Activated T-helper 2 cell treated with anti-CD3 and anti-CD28 coated beads, Interferon-gamma antibody, Interleukin-2, Interleukin-4, amounts not matched to agents 10 μg/mL and 5 μg/mL and 100 μg/mL, durations not matched to agents 14 hours and 24 hours and 36 hours (primary cell): ENCODE data around the gene SLC9A4. TPM values are rescaled to one million over a fixed set of nuclear protein-coding genes. Genes with fewer than 3 reads are reported as not detected.
"Not testable (repeated sequence)": the region's sequence is repeated elsewhere in the genome, so short reads cannot be mapped to it uniquely, and the experiment has no call there.

Experiments used
- DNase-seq: peaks from one replicate; pipeline ENCODE4 v3.0.0; 2021; ENCODE audit warnings: low spot score
- H3K27ac Mint-ChIP-seq: one replicate; pipeline ENCODE4 v1.8.0; 2021; ENCODE audit warnings: mixed read lengths
- H3K27me3 Mint-ChIP-seq: one replicate; pipeline ENCODE4 v1.8.0; 2021; ENCODE audit warnings: low read depth, mixed read lengths
- H3K36me3 Mint-ChIP-seq: one replicate; pipeline ENCODE4 v1.8.0; 2021; ENCODE audit warnings: low read depth, mixed read lengths
- H3K4me1 Mint-ChIP-seq: one replicate; pipeline ENCODE4 v1.8.0; 2021; ENCODE audit warnings: low read depth, mixed read lengths
- H3K4me3 Mint-ChIP-seq: one replicate; pipeline ENCODE4 v1.8.0; 2021; ENCODE audit warnings: low read depth, mild to moderate bottlenecking, moderate library complexity, mixed read lengths
- H3K9me3 Mint-ChIP-seq: one replicate; pipeline ENCODE4 v1.8.0; 2021; ENCODE audit warnings: mixed read lengths
- intact Hi-C: fragments of 100-400 bp; cut with micrococcal nuclease; formaldehyde crosslinking; loops from one replicate; pipeline ENCODE4 v1.15.1; 2023
- total RNA-seq: library from RNA; stranded (reverse); gene quantifications from 2 replicates; pipeline ENCODE4 v1.2.3, GENCODE V29; 2022

The SLC9A4 gene
- total RNA-seq, 1 donor from 2014 or later = 0.09 TPM

GRCh38 chr2:102544182-102544581 lies 71.2 kb downstream of the SLC9A4 start:
- Mint-ChIP-seq H3K36me3 (no peaks in the 10 kb centered on the region), H3K27ac (no peak overlapping the region), H3K9me3 (peaks cover 14% of the 10 kb centered on the region), H3K27me3 (peaks cover 5% of the 10 kb centered on the region), H3K4me1 (no peaks in the 10 kb centered on the region), H3K4me3 (no peak overlapping the region)
- intact Hi-C loops = no loop called here
- DNase-seq = no peak

DNA sequence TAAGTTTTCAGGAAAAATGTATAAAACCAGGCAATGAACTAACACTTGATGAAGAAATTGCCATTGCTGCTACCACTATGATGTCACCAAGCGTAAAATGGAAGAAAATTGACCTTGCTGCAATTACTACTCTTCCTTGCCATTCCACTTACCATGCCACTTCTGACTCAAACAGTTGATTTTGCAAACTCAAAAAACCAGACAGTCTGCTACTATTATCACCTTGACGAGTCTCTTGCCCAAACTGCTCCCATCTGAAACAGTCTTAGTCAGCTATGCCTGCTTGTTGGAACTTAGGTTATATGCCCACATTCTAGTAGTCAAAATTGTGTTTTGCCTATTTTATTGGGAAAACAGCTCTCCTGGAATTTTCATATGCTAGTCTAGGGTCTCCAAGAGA lies 74.4 kb downstream of the SLC9A4 start:
- Mint-ChIP-seq H3K27ac (no peak overlapping the region), H3K4me1 (no peaks in the 10 kb centered on the region), H3K36me3 (no peaks in the 10 kb centered on the region), H3K4me3 (no peak overlapping the region), H3K9me3 (peaks cover 22% of the 10 kb centered on the region), H3K27me3 (no peaks in the 10 kb centered on the region)
- intact Hi-C loops = no loop called here
- no peak for DNase-seq

GRCh38 chr2:102549027-102549426 lies 76.0 kb downstream of the SLC9A4 start:
- intact Hi-C loops = no loop called here
- H3K4me3 Mint-ChIP-seq = no peak overlapping the region
- H3K27me3 Mint-ChIP-seq = no peaks in the 10 kb centered on the region
- no peaks in the 10 kb centered on the region for H3K36me3 Mint-ChIP-seq
- peaks cover 22% of the 10 kb centered on the region for H3K9me3 Mint-ChIP-seq
- no peak overlapping the region for H3K27ac Mint-ChIP-seq
- DNase-seq = no peak
- H3K4me1 Mint-ChIP-seq = no peaks in the 10 kb centered on the region

DNA sequence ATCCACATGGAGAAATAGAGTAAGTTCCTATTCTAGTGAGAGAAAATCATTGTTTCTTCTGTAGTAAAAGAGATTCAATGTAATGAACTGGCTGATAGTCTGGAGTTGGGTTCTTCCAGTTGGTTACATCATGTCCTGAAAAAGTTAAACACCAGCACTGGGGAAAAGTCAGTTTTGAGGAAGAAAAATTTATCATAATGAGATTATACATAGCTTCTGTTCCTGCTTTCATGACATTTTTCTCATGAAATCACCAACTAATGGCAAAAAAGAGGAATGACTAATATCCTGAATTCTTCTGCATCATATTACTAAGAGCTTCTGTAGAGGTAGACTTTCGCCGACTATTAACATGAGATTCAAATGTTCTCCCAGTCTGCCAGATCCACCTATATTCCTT lies 77.1 kb downstream of the SLC9A4 start:
- no peak for DNase-seq
- intact Hi-C loops = no loop called here
- Mint-ChIP-seq H3K27ac (no peak overlapping the region), H3K9me3 (peaks cover 22% of the 10 kb centered on the region), H3K4me3 (no peak overlapping the region), H3K36me3 (no peaks in the 10 kb centered on the region), H3K27me3 (no peaks in the 10 kb centered on the region), H3K4me1 (no peaks in the 10 kb centered on the region)

- H3K27me3 Mint-ChIP-seq = no peaks in the 10 kb centered on the region
- H3K4me1 Mint-ChIP-seq = no peaks in the 10 kb centered on the region
- H3K36me3 Mint-ChIP-seq = no peaks in the 10 kb centered on the region
- H3K27ac Mint-ChIP-seq = no peak overlapping the region
- H3K4me3 Mint-ChIP-seq = no peak overlapping the region
- intact Hi-C loops = no loop called here
- H3K9me3 Mint-ChIP-seq = peaks cover 22% of the 10 kb centered on the region
- DNase-seq = no peak
Measured at GRCh38 chr2:102551329-102552096, 78.5 kb downstream of the SLC9A4 start.

GRCh38 chr2:102553601-102554000 lies 80.6 kb downstream of the SLC9A4 start:
- no peak overlapping the region for H3K27ac Mint-ChIP-seq
- peaks cover 10% of the 10 kb centered on the region for H3K9me3 Mint-ChIP-seq
- intact Hi-C loops = no loop called here
- no peak overlapping the region for H3K4me3 Mint-ChIP-seq
- H3K27me3 Mint-ChIP-seq = no peaks in the 10 kb centered on the region
- H3K4me1 Mint-ChIP-seq = no peaks in the 10 kb centered on the region
- DNase-seq = no peak
- H3K36me3 Mint-ChIP-seq = no peaks in the 10 kb centered on the region

DNA sequence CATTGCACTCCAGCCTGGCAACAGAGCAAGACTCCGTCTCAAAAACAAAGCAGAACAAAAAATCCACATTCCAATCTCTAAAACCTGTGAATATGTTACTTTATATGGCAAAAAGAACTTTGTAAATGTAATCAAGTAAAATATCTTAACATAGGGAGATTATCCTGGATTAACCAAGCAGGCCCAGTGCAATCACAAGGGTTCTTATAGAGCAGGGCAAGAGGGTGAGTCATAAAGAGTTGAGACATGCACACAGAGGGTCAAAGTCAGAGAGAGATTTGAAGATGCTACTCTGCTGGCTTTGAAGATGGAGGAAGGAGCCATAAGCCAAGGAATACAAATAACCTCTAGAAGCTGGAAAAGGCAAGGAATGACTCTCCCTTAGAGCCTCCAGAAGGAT lies 85.4 kb downstream of the SLC9A4 start:
- intact Hi-C loops = no loop called here
- H3K9me3 Mint-ChIP-seq = no peaks in the 10 kb centered on the region
- no peaks in the 10 kb centered on the region for H3K36me3 Mint-ChIP-seq
- no peak overlapping the region for H3K4me3 Mint-ChIP-seq
- H3K27me3 Mint-ChIP-seq = no peaks in the 10 kb centered on the region
- H3K4me1 Mint-ChIP-seq = no peaks in the 10 kb centered on the region
- no peak for DNase-seq
- H3K27ac Mint-ChIP-seq = no peak overlapping the region

- H3K36me3 Mint-ChIP-seq, DNase-seq, H3K4me1 Mint-ChIP-seq, H3K27ac Mint-ChIP-seq, H3K27me3 Mint-ChIP-seq, H3K4me3 Mint-ChIP-seq, intact Hi-C loops: not testable (repeated sequence)
- H3K9me3 Mint-ChIP-seq = peaks cover 13% of the 10 kb centered on the region
Measured at GRCh38 chr2:102562542-102562941, 89.5 kb downstream of the SLC9A4 start.

- Mint-ChIP-seq H3K36me3 (no peaks in the 10 kb centered on the region), H3K27ac (no peak overlapping the region)
- intact Hi-C loops = no loop called here
Measured at GRCh38 chr2:102575888-102576287, 102.9 kb downstream of the SLC9A4 start.

GRCh38 chr2:102578376-102578775 lies 105.3 kb downstream of the SLC9A4 start:
- peaks cover 6% of the 10 kb centered on the region for H3K4me1 Mint-ChIP-seq
- no peaks in the 10 kb centered on the region for H3K36me3 Mint-ChIP-seq
- intact Hi-C loops = no loop called here
- no peak overlapping the region for H3K27ac Mint-ChIP-seq
- no peak overlapping the region for H3K4me3 Mint-ChIP-seq
- peaks cover 6% of the 10 kb centered on the region for H3K27me3 Mint-ChIP-seq
- no peak for DNase-seq
- peaks cover 4% of the 10 kb centered on the region for H3K9me3 Mint-ChIP-seq

More at GRCh38 chr2:102575888-102576287, 102.9 kb downstream of the SLC9A4 start:
- DNase-seq = no peak
- Mint-ChIP-seq H3K4me3 (no peak overlapping the region), H3K4me1 (no peaks in the 10 kb centered on the region), H3K9me3 (no peaks in the 10 kb centered on the region), H3K27me3 (peaks cover 6% of the 10 kb centered on the region)

DNA sequence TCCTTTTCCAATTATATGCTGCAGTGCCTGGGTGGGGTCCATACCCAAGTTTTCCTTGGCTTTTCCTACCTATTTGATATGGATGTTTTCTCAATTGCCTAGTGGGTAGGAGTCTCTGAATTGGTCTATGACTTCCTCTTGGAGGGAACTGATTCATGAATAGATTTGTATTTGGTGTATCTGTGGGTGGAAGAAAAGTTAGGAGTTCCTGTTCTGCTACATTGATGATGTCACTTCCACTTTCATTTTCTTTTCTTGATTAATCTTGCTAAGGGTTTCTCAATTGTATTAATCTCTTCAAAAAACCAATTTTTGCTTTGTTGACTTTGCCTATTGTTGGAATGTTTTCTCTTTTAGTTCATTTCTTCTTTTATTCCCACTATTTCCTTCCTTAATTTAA lies 108.9 kb downstream of the SLC9A4 start:
- DNase-seq = no peak
- Mint-ChIP-seq H3K4me1 (peaks cover 6% of the 10 kb centered on the region), H3K27ac (no peak overlapping the region), H3K36me3 (no peaks in the 10 kb centered on the region), H3K27me3 (peaks cover 10% of the 10 kb centered on the region), H3K4me3 (no peak overlapping the region), H3K9me3 (peaks cover 4% of the 10 kb centered on the region)
- intact Hi-C loops = no loop called here

DNA sequence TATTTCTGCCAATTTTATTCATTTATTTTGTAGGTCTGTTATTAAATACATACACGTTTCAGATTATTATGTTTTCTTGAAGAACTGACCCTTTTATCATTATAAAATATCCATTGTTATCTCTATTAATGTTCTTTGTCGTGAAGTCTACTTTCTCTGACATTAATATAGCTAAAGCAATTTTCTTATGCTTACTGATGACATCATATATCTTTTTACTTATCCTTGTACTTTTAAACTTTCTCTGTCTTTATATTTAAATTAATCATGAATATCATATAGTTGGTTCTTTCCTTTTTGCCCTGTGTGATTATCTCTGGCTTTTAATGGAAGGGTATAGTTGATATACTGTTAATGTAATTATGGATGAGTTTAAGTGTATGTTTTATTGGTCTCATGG lies 109.8 kb downstream of the SLC9A4 start:
- Mint-ChIP-seq H3K4me1 (peaks cover 6% of the 10 kb centered on the region), H3K9me3 (peaks cover 4% of the 10 kb centered on the region), H3K27me3 (peaks cover 12% of the 10 kb centered on the region), H3K36me3 (no peaks in the 10 kb centered on the region), H3K27ac (no peak overlapping the region), H3K4me3 (no peak overlapping the region)
- intact Hi-C loops = no loop called here
- no peak for DNase-seq
